NOMO-1 treated with dmso at 0.1 percent for 144 hours (cell line): ENCODE data around the gene MAD1L1.

Source experiments
- DNase-seq: peaks from one replicate; lab custom pipeline; 2025; ENCODE audit not compliant: unreplicated experiment; lab: John Stamatoyannopoulos, UW

Gene MAD1L1

GRCh38 chr7:2258661-2259365 lies 26.1 kb upstream of the MAD1L1 start:
- DNase-seq: no peak

- DNase-seq: no peak
Measured at GRCh38 chr7:2257651-2258050, 24.9 kb upstream of the MAD1L1 start.

GRCh38 chr7:2257046-2257551 lies 24.4 kb upstream of the MAD1L1 start:
- DNase-seq: no peak

- no peak for DNase-seq
Measured at GRCh38 chr7:2256306-2257045, 23.7 kb upstream of the MAD1L1 start.

GRCh38 chr7:2255145-2256139 lies 22.7 kb upstream of the MAD1L1 start:
- DNase-seq: no peak

- DNase-seq: no peak
Measured at GRCh38 chr7:2254429-2255144, 21.8 kb upstream of the MAD1L1 start.

GRCh38 chr7:2253525-2254244 lies 20.9 kb upstream of the MAD1L1 start:
- no peak for DNase-seq

- no peak for DNase-seq
Measured at GRCh38 chr7:2253021-2253420, 20.3 kb upstream of the MAD1L1 start.

- no peak for DNase-seq
Measured at GRCh38 chr7:2251841-2252771, 19.4 kb upstream of the MAD1L1 start.

- DNase-seq: no peak
Measured at GRCh38 chr7:2251381-2251780, 18.6 kb upstream of the MAD1L1 start.

- DNase-seq: no peak
Measured at GRCh38 chr7:2249744-2250323, 17.1 kb upstream of the MAD1L1 start.

- DNase-seq: peak; percentile 63
Measured at GRCh38 chr7:2248984-2249694, 16.4 kb upstream of the MAD1L1 start.

GRCh38 chr7:2247141-2247995 lies 14.6 kb upstream of the MAD1L1 start:
- DNase-seq: no peak

GRCh38 chr7:2245883-2246675 lies 13.3 kb upstream of the MAD1L1 start:
- DNase-seq: no peak

GRCh38 chr7:2244404-2244995 lies 11.8 kb upstream of the MAD1L1 start:
- no peak for DNase-seq

- no peak for DNase-seq
Measured at GRCh38 chr7:2243458-2243857, 10.7 kb upstream of the MAD1L1 start.
